ENCODE data around the gene FMN2.
"Not testable (repeated sequence)": the region's sequence is repeated elsewhere in the genome, so short reads cannot be mapped to it uniquely, and the experiment has no call there.

- TF ChIP-seq, protein P1, sequence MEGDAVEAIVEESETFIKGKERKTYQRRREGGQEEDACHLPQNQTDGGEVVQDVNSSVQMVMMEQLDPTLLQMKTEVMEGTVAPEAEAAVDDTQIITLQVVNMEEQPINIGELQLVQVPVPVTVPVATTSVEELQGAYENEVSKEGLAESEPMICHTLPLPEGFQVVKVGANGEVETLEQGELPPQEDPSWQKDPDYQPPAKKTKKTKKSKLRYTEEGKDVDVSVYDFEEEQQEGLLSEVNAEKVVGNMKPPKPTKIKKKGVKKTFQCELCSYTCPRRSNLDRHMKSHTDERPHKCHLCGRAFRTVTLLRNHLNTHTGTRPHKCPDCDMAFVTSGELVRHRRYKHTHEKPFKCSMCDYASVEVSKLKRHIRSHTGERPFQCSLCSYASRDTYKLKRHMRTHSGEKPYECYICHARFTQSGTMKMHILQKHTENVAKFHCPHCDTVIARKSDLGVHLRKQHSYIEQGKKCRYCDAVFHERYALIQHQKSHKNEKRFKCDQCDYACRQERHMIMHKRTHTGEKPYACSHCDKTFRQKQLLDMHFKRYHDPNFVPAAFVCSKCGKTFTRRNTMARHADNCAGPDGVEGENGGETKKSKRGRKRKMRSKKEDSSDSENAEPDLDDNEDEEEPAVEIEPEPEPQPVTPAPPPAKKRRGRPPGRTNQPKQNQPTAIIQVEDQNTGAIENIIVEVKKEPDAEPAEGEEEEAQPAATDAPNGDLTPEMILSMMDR (conservative IDR thresholded peaks at IDR 0.05; ENCODE audit: low read depth, low read length): not testable (repeated sequence)
- not testable (repeated sequence) for TF ChIP-seq EZH2phosphoT487 (IDR thresholded peaks at IDR 0.05; ENCODE audit: borderline replicate concordance, low read length); EZH2 (IDR thresholded peaks at IDR 0.05; ENCODE audit: low read length, unreplicated experiment)
Observed at GRCh38 chr1:240184682-240185081, 93.0 kb downstream of the FMN2 start.

Data from PC-3 (cell line).